HG02938 (cell line): ENCODE data around the gene ZNF581.

Experiments used
- ATAC-seq: cut with Tn5 transposase; IDR thresholded peaks from one replicate; pipeline ENCODE4 v1.9.1; 2021; ENCODE audit warnings: mild to moderate bottlenecking, moderate library complexity; ENCODE audit not compliant: unreplicated experiment

ZNF581 gene

GRCh38 chr19:55677572-55678028, 34.2 kb downstream of the ZNF581 start:
- no peak for ATAC-seq

GRCh38 chr19:55678121-55678671, 34.7 kb downstream of the ZNF581 start:
- peak; percentile 69 for ATAC-seq

GRCh38 chr19:55679343-55680257, 36.2 kb downstream of the ZNF581 start:
- ATAC-seq: no peak

- ATAC-seq: no peak
These were observed 37.1 kb downstream of the ZNF581 start for GRCh38 chr19:55680339-55681130.

GRCh38 chr19:55681131-55682092, 38.0 kb downstream of the ZNF581 start:
- no peak for ATAC-seq

GRCh38 chr19:55683449-55684261, 40.2 kb downstream of the ZNF581 start:
- no peak for ATAC-seq

GRCh38 chr19:55684946-55685681, 41.7 kb downstream of the ZNF581 start:
- ATAC-seq: no peak

GRCh38 chr19:55685776-55686175, 42.3 kb downstream of the ZNF581 start:
- ATAC-seq: no peak

GRCh38 chr19:55686311-55687050, 43.0 kb downstream of the ZNF581 start:
- no peak for ATAC-seq

GRCh38 chr19:55687281-55688201, 44.1 kb downstream of the ZNF581 start:
- no peak for ATAC-seq

- no peak for ATAC-seq
These were observed 45.2 kb downstream of the ZNF581 start for GRCh38 chr19:55688422-55689218.

GRCh38 chr19:55689411-55690108, 46.1 kb downstream of the ZNF581 start:
- no peak for ATAC-seq

- ATAC-seq: no peak
These were observed 46.8 kb downstream of the ZNF581 start for GRCh38 chr19:55690109-55690768.

- no peak for ATAC-seq
These were observed 47.5 kb downstream of the ZNF581 start for GRCh38 chr19:55690769-55691545.
